HEK293T (cell line): ENCODE measurements around the gene NLRP1.

Source experiments
- ARNT ChIP-seq: fragments of 450-650 bp; IDR thresholded peaks from 2 replicates; pipeline ENCODE4 v1.6.1; 2017; ENCODE audit warnings: mild to moderate bottlenecking
- FOXK2 ChIP-seq: fragments of 450-650 bp; IDR thresholded peaks from 2 replicates; pipeline ENCODE4 v1.6.1; 2016; ENCODE audit warnings: mild to moderate bottlenecking
- L3MBTL2 ChIP-seq: fragments of 450-650 bp; conservative IDR thresholded peaks from 2 replicates; pipeline ENCODE4 v1.6.1; 2016; ENCODE audit warnings: mild to moderate bottlenecking
- NFRKB ChIP-seq: fragments of 450-650 bp; IDR thresholded peaks from 2 replicates; pipeline ENCODE4 v1.6.1; 2016; ENCODE audit warnings: mild to moderate bottlenecking, moderate library complexity
- PKNOX1 ChIP-seq: fragments of 450-650 bp; IDR thresholded peaks from 2 replicates; pipeline ENCODE4 v1.6.1; 2016
- SP1 ChIP-seq: fragments of 450-650 bp; IDR thresholded peaks from 2 replicates; pipeline ENCODE4 v1.6.1; 2017
- SUZ12 ChIP-seq: fragments of 450-650 bp; IDR thresholded peaks from 2 replicates; pipeline ENCODE4 v1.6.1; 2016; ENCODE audit warnings: mild to moderate bottlenecking
- ZNF384 ChIP-seq: fragments of 450-650 bp; IDR thresholded peaks from 2 replicates; pipeline ENCODE4 v1.6.1; 2016

GRCh38 chr17:5618476-5618875 is 34.2 kb upstream of the NLRP1 start:
- TF ChIP-seq L3MBTL2, result no peak
- no peak for TF ChIP-seq PKNOX1
- TF ChIP-seq NFRKB, result no peak
- TF ChIP-seq FOXK2, result no peak
- no peak for TF ChIP-seq ZNF384
- TF ChIP-seq SUZ12, result no peak
- TF ChIP-seq ARNT, result no peak
- no peak for TF ChIP-seq SP1
